GM23338 (cell line): ENCODE results near the gene DENND4C. TPM values are rescaled to one million over a fixed set of nuclear protein-coding genes. Genes with fewer than 3 reads are reported as not detected.

Experiments used
- ATAC-seq: fragments of 200-7000 bp; cut with Tn5 transposase; 3 replicates; pipeline ENCODE4 v1.9.1; 2020
- DNase-seq: peaks from one replicate; pipeline ENCODE4 v3.0.0-alpha.2; 2015; ENCODE audit warnings: low spot score
- H2AFZ ChIP-seq: fragments of 200-600 bp; sonication (generic); 2 replicates; pipeline ENCODE4 v1.8.0; 2016; ENCODE audit warnings: antibody characterized with exemption, mild to moderate bottlenecking, moderate library complexity
- H3F3A ChIP-seq: fragments of 200-600 bp; sonication (generic); replicated peaks from 2 replicates; pipeline ENCODE4 v1.8.0; 2017; ENCODE audit warnings: antibody characterized with exemption, mixed run types, low read depth
- H3K27ac ChIP-seq: fragments of 200-600 bp; sonication (generic); 2 replicates; pipeline ENCODE4 v1.6.1; 2016; ENCODE audit warnings: low read depth
- H3K27me3 ChIP-seq: fragments of 200-600 bp; sonication (generic); 2 replicates; pipeline ENCODE4 v1.8.0; 2016; ENCODE audit warnings: mild to moderate bottlenecking, mixed run types, moderate library complexity; ENCODE audit not compliant: insufficient read depth
- H3K36me3 ChIP-seq: fragments of 200-600 bp; sonication (generic); 2 replicates; pipeline ENCODE4 v1.8.0; 2016; ENCODE audit warnings: mild to moderate bottlenecking; ENCODE audit not compliant: insufficient read depth
- H3K4me1 ChIP-seq: fragments of 200-600 bp; sonication (generic); 2 replicates; pipeline ENCODE4 v1.8.0; 2016; ENCODE audit warnings: mild to moderate bottlenecking, moderate library complexity; ENCODE audit not compliant: insufficient read depth
- H3K4me2 ChIP-seq: fragments of 200-600 bp; sonication (generic); 2 replicates; pipeline ENCODE4 v1.7.1; 2017; ENCODE audit warnings: mixed run types
- H3K4me3 ChIP-seq: fragments of 200-600 bp; sonication (generic); 2 replicates; pipeline ENCODE4 v1.6.1; 2016; ENCODE audit warnings: mixed run types
- H3K79me2 ChIP-seq: fragments of 200-600 bp; sonication (generic); replicated peaks from 2 replicates; pipeline ENCODE4 v1.8.0; 2017; ENCODE audit warnings: mild to moderate bottlenecking; ENCODE audit not compliant: insufficient read depth
- H3K9me2 ChIP-seq: fragments of 200-600 bp; sonication (generic); 2 replicates; pipeline ENCODE4 v1.8.0; 2017; ENCODE audit not compliant: insufficient read depth
- H4K20me1 ChIP-seq: fragments of 200-600 bp; sonication (generic); replicated peaks from 2 replicates; pipeline ENCODE4 v1.8.0; 2017; ENCODE audit warnings: mild to moderate bottlenecking; ENCODE audit not compliant: insufficient read depth
- H3K27ac Mint-ChIP-seq: 2 replicates; pipeline ENCODE4 v1.8.0; 2020; ENCODE audit warnings: inconsistent platforms, mild to moderate bottlenecking, moderate library complexity, mixed read lengths
- H3K27me3 Mint-ChIP-seq: 3 replicates; pipeline ENCODE4 v1.8.0; 2022; ENCODE audit warnings: low read depth, mild to moderate bottlenecking, moderate library complexity, mixed read lengths, inconsistent platforms; ENCODE audit not compliant: insufficient read depth, poor library complexity
- H3K36me3 Mint-ChIP-seq: 3 replicates; pipeline ENCODE4 v1.8.0; 2021; ENCODE audit warnings: low read depth, mild to moderate bottlenecking, inconsistent platforms, moderate library complexity, mixed read lengths
- H3K4me1 Mint-ChIP-seq: 3 replicates; pipeline ENCODE4 v1.8.0; 2020; ENCODE audit warnings: mild to moderate bottlenecking, inconsistent platforms, mixed read lengths
- H3K4me3 Mint-ChIP-seq: 3 replicates; pipeline ENCODE4 v1.8.0; 2021; ENCODE audit warnings: moderate library complexity, mild to moderate bottlenecking, inconsistent platforms, mixed read lengths
- H3K9me3 Mint-ChIP-seq: 3 replicates; pipeline ENCODE4 v1.8.0; 2020; ENCODE audit warnings: moderate library complexity, mild to moderate bottlenecking, inconsistent platforms, mixed read lengths
- JUNB ChIP-seq: IDR thresholded peaks from one replicate; pipeline ENCODE4 v1.6.1; 2016; ENCODE audit warnings: antibody characterized with exemption; ENCODE audit not compliant: unreplicated experiment
- NANOG ChIP-seq: IDR thresholded peaks from 2 replicates; pipeline ENCODE4 v1.6.1; 2016; ENCODE audit warnings: antibody characterized with exemption, borderline replicate concordance
- POLR2AphosphoS5 ChIP-seq: IDR thresholded peaks from 2 replicates; pipeline ENCODE4 v1.6.1; 2016; ENCODE audit warnings: antibody characterized with exemption, low read depth
- REST ChIP-seq: IDR thresholded peaks from one replicate; pipeline ENCODE4 v1.6.1; 2018; ENCODE audit warnings: antibody characterized with exemption; ENCODE audit not compliant: unreplicated experiment
- STAT1 ChIP-seq: IDR thresholded peaks from one replicate; pipeline ENCODE4 v1.6.1; 2016; ENCODE audit warnings: antibody characterized with exemption; ENCODE audit not compliant: unreplicated experiment
- ZNF114 ChIP-seq: fragments of 250-450 bp; sonication (Bioruptor Pico); IDR thresholded peaks from 2 replicates; pipeline ENCODE4 v1.5.0; 2020; ENCODE audit warnings: mild to moderate bottlenecking, moderate library complexity
- ZNF331 ChIP-seq: fragments of 250-450 bp; sonication (Bioruptor Pico); IDR thresholded peaks from 2 replicates; pipeline ENCODE4 v1.5.0; 2020; ENCODE audit warnings: low read depth, mild to moderate bottlenecking, moderate library complexity
- polyA plus RNA-seq: library from polyadenylated mRNA; unstranded; fragments of >200 nt; fragmentation: Nextera tagmentation; extraction: Ambion mirVana; gene quantifications from 2 replicates; pipeline ENCODE4 v1.2.1, GENCODE V29; 2016
- total RNA-seq: library from RNA; depleted of rRNA; stranded (reverse); fragments of >200 nt; shearing (Covaris generic); gene quantifications from 2 replicates; pipeline ENCODE4 v1.2.3, GENCODE V29; 2014
- TF ChIP-seq, protein P1 (sequence below), 2 experiments: fragments of 200-600 bp in 1 of 2; sonication (generic) in 1 of 2; conservative IDR thresholded peaks; 2 replicates each; pipeline versions ENCODE4 v1.5.1 to v1.6.1; 2016 to 2017; ENCODE audit warnings: antibody characterized with exemption in 2 of 2, low read depth in 2 of 2, mild to moderate bottlenecking in 2 of 2, moderate library complexity in 1 of 2
- TF ChIP-seq, protein P2 (sequence below): IDR thresholded peaks from 2 replicates; pipeline ENCODE4 v1.6.1; 2016; ENCODE audit warnings: antibody characterized with exemption

Gene DENND4C
- total and polyA plus RNA-seq, 2 experiments from 2014 or later: 6.4 to 30.8 TPM

DNA sequence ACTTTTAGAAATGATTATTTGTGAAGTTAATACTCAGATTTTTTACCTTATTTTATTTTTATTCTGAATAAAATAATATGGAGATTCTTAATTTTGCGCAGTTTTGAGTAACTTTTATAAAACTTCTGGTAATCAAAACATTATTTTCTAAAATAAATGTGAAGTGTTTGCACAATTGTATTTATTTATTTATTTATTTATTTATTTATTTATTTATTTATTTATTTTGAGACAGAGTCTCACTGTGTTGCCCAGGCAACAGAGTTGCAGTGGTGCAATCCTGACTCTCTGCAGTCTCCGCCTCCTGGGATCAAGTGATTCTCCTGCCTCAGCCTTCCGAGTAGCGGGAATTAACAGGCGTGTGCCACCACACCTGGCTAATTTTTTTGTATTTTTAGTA is 76.1 kb downstream of the DENND4C start:
- H2AFZ ChIP-seq: no peak overlapping the region
- H3K27me3 ChIP-seq: no peaks in the 10 kb centered on the region
- no peaks in the 10 kb centered on the region for H3K9me2 ChIP-seq
- no peak for DNase-seq
- Mint-ChIP-seq H3K9me3 (no peaks in the 10 kb centered on the region), H3K4me3 (no peak overlapping the region), H3K27me3 (no peaks in the 10 kb centered on the region), H3K27ac (no peak overlapping the region), H3K4me1 (no peaks in the 10 kb centered on the region), H3K36me3 (peaks cover 10% of the 10 kb centered on the region)
- H3K4me2 ChIP-seq: no peak overlapping the region
- H3K4me3 ChIP-seq: no peak overlapping the region
- no peaks in the 10 kb centered on the region for H3K36me3 ChIP-seq
- H3K79me2 ChIP-seq: no peaks in the 10 kb centered on the region
- H3K27ac ChIP-seq: no peak overlapping the region
- H3K4me1 ChIP-seq: no peaks in the 10 kb centered on the region
- no peak for ATAC-seq
- no peaks in the 10 kb centered on the region for H4K20me1 ChIP-seq
- no peaks in the 10 kb centered on the region for H3F3A ChIP-seq
- TF ChIP-seq NANOG (no peak), JUNB (no peak), STAT1 (no peak), ZNF331 (CRISPR knock-in tag) (no peak), POLR2AphosphoS5 (no peak), ZNF114 (CRISPR knock-in tag) (no peak)
- TF ChIP-seq, protein P1, sequence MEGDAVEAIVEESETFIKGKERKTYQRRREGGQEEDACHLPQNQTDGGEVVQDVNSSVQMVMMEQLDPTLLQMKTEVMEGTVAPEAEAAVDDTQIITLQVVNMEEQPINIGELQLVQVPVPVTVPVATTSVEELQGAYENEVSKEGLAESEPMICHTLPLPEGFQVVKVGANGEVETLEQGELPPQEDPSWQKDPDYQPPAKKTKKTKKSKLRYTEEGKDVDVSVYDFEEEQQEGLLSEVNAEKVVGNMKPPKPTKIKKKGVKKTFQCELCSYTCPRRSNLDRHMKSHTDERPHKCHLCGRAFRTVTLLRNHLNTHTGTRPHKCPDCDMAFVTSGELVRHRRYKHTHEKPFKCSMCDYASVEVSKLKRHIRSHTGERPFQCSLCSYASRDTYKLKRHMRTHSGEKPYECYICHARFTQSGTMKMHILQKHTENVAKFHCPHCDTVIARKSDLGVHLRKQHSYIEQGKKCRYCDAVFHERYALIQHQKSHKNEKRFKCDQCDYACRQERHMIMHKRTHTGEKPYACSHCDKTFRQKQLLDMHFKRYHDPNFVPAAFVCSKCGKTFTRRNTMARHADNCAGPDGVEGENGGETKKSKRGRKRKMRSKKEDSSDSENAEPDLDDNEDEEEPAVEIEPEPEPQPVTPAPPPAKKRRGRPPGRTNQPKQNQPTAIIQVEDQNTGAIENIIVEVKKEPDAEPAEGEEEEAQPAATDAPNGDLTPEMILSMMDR (conservative IDR thresholded peaks at IDR 0.05; ENCODE audit: low read depth in 2 of 2): no peak
- TF ChIP-seq, protein P2, sequence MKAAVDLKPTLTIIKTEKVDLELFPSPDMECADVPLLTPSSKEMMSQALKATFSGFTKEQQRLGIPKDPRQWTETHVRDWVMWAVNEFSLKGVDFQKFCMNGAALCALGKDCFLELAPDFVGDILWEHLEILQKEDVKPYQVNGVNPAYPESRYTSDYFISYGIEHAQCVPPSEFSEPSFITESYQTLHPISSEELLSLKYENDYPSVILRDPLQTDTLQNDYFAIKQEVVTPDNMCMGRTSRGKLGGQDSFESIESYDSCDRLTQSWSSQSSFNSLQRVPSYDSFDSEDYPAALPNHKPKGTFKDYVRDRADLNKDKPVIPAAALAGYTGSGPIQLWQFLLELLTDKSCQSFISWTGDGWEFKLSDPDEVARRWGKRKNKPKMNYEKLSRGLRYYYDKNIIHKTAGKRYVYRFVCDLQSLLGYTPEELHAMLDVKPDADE: no peak

DNA sequence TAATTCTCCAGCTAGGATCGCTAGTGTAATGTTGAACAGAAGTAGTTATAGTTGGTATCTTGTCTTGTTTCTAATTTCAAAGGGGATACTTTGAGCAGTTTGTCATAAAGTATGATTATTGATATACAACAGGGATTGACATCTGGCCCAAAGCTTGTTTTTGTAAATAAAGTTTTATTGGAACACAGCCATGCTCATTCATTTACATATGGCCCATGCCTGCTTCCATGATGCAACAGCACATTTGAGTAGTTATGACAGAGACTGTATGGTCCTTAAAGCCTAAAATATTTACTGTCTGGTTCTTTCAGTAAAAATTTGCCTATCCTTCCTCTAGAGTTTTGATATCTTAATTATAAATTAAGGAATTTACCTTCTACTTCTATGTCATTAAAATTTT is 79.8 kb downstream of the DENND4C start:
- Histone ChIP-seq H3K79me2 (no peaks in the 10 kb centered on the region), H2AFZ (no peak overlapping the region), H3K36me3 (no peaks in the 10 kb centered on the region), H3K9me2 (no peaks in the 10 kb centered on the region), H3K27me3 (no peaks in the 10 kb centered on the region), H4K20me1 (no peaks in the 10 kb centered on the region), H3K4me1 (no peaks in the 10 kb centered on the region), H3F3A (no peaks in the 10 kb centered on the region), H3K4me3 (no peak overlapping the region), H3K4me2 (no peak overlapping the region), H3K27ac (no peak overlapping the region)
- Mint-ChIP-seq H3K27me3 (no peaks in the 10 kb centered on the region), H3K4me1 (no peaks in the 10 kb centered on the region), H3K36me3 (peaks cover 3% of the 10 kb centered on the region; the same call in 2 of the 3 replicates), H3K4me3 (no peak overlapping the region), H3K9me3 (no peaks in the 10 kb centered on the region), H3K27ac (no peak overlapping the region)
- DNase-seq (no peak), ATAC-seq (no peak)
- TF ChIP-seq REST: no peak
- TF ChIP-seq, protein P2: no peak
